Measurements from ENCODE around the gene LDLRAD3. TPM values are rescaled to one million over a fixed set of nuclear protein-coding genes. Genes with fewer than 3 reads are reported as not detected.

LDLRAD3 gene
- total RNA-seq, 1 donor from 2014 or later = 10.2 TPM

- no peak for TF ChIP-seq CTCF (IDR thresholded peaks at IDR 0.05; ENCODE audit: insufficient read depth, low read length, poor library complexity, severe bottlenecking)
Measured at GRCh38 chr11:35976434-35976833, 32.6 kb downstream of the LDLRAD3 start.

GRCh38 chr11:35978183-35978582, 34.3 kb downstream of the LDLRAD3 start:
- Histone ChIP-seq H3K4me3 (ENCODE audit: low read depth, low read length) (no peak overlapping the region), H3K27me3 (ENCODE audit: control insufficient read depth, insufficient read depth, low read length) (no peaks in the 10 kb centered on the region), H3K36me3 (ENCODE audit: control insufficient read depth, insufficient read depth, low read length) (no peaks in the 10 kb centered on the region)
- TF ChIP-seq CTCF (IDR thresholded peaks at IDR 0.05; ENCODE audit: insufficient read depth, low read length, poor library complexity, severe bottlenecking) = no peak
- no peak for DNase-seq (ENCODE audit: low read depth)

More at GRCh38 chr11:35976434-35976833, 32.6 kb downstream of the LDLRAD3 start:
- DNase-seq (ENCODE audit: low read depth) = no peak
- Histone ChIP-seq H3K4me3 (ENCODE audit: low read depth, low read length) (no peak overlapping the region), H3K36me3 (ENCODE audit: control insufficient read depth, insufficient read depth, low read length) (no peaks in the 10 kb centered on the region), H3K27me3 (ENCODE audit: control insufficient read depth, insufficient read depth, low read length) (no peaks in the 10 kb centered on the region)

GRCh38 chr11:35978891-35979290, 35.0 kb downstream of the LDLRAD3 start:
- no peak for DNase-seq (ENCODE audit: low read depth)
- no peak for TF ChIP-seq CTCF (IDR thresholded peaks at IDR 0.05; ENCODE audit: insufficient read depth, low read length, poor library complexity, severe bottlenecking)
- Histone ChIP-seq H3K4me3 (ENCODE audit: low read depth, low read length) (no peak overlapping the region), H3K36me3 (ENCODE audit: control insufficient read depth, insufficient read depth, low read length) (no peaks in the 10 kb centered on the region), H3K27me3 (ENCODE audit: control insufficient read depth, insufficient read depth, low read length) (no peaks in the 10 kb centered on the region)

GRCh38 chr11:35980686-35981390, 37.0 kb downstream of the LDLRAD3 start:
- H3K27me3 ChIP-seq (ENCODE audit: control insufficient read depth, insufficient read depth, low read length) = no peaks in the 10 kb centered on the region
- no peak for TF ChIP-seq CTCF (IDR thresholded peaks at IDR 0.05; ENCODE audit: insufficient read depth, low read length, poor library complexity, severe bottlenecking)
- no peak overlapping the region for H3K4me3 ChIP-seq (ENCODE audit: low read depth, low read length)
- H3K36me3 ChIP-seq (ENCODE audit: control insufficient read depth, insufficient read depth, low read length) = no peaks in the 10 kb centered on the region
- no peak for DNase-seq (ENCODE audit: low read depth)

- no peak for DNase-seq (ENCODE audit: low read depth)
- no peak for TF ChIP-seq CTCF (IDR thresholded peaks at IDR 0.05; ENCODE audit: insufficient read depth, low read length, poor library complexity, severe bottlenecking)
- H3K4me3 ChIP-seq (ENCODE audit: low read depth, low read length) = no peak overlapping the region
- no peaks in the 10 kb centered on the region for H3K36me3 ChIP-seq (ENCODE audit: control insufficient read depth, insufficient read depth, low read length)
- no peaks in the 10 kb centered on the region for H3K27me3 ChIP-seq (ENCODE audit: control insufficient read depth, insufficient read depth, low read length)
Measured at GRCh38 chr11:35981581-35981980, 37.7 kb downstream of the LDLRAD3 start.

GRCh38 chr11:35982061-35982460, 38.2 kb downstream of the LDLRAD3 start:
- no peak for TF ChIP-seq CTCF (IDR thresholded peaks at IDR 0.05; ENCODE audit: insufficient read depth, low read length, poor library complexity, severe bottlenecking)

More at GRCh38 chr11:35982061-35982460, 38.2 kb downstream of the LDLRAD3 start:
- Histone ChIP-seq H3K27me3 (ENCODE audit: control insufficient read depth, insufficient read depth, low read length) (no peaks in the 10 kb centered on the region), H3K4me3 (ENCODE audit: low read depth, low read length) (no peak overlapping the region), H3K36me3 (ENCODE audit: control insufficient read depth, insufficient read depth, low read length) (no peaks in the 10 kb centered on the region)
- no peak for DNase-seq (ENCODE audit: low read depth)

Data from kidney epithelial cell (primary cell).